Prostate gland (tissue), 2 donors: ENCODE data around the gene C11orf68.

Source experiments
- POLR2A ChIP-seq: fragments of 450-650 bp; IDR thresholded peaks from one replicate; pipeline ENCODE4 v1.6.1; 2016; ENCODE audit warnings: antibody characterized with exemption, mild to moderate bottlenecking
- POLR2AphosphoS5 ChIP-seq: sonication (generic); formaldehyde crosslinking; IDR thresholded peaks from one replicate; pipeline ENCODE4 v1.6.1; 2017; ENCODE audit warnings: antibody characterized with exemption
- TF ChIP-seq, protein P1 (sequence below), 4 experiments: fragments of 200-600 bp in 2 of 4; fragments of 450-650 bp in 2 of 4; sonication (generic) in 2 of 4; IDR thresholded peaks; 1 replicate in 3 of 4; 2 replicates in 1 of 4; pipeline ENCODE4 v1.5.1; 2016 to 2019; ENCODE audit warnings: antibody characterized with exemption in 4 of 4, mild to moderate bottlenecking in 2 of 4, moderate library complexity in 2 of 4

GRCh38 chr11:65964906-65965305 lies 46.0 kb upstream of the C11orf68 start:
- TF ChIP-seq, protein P1, sequence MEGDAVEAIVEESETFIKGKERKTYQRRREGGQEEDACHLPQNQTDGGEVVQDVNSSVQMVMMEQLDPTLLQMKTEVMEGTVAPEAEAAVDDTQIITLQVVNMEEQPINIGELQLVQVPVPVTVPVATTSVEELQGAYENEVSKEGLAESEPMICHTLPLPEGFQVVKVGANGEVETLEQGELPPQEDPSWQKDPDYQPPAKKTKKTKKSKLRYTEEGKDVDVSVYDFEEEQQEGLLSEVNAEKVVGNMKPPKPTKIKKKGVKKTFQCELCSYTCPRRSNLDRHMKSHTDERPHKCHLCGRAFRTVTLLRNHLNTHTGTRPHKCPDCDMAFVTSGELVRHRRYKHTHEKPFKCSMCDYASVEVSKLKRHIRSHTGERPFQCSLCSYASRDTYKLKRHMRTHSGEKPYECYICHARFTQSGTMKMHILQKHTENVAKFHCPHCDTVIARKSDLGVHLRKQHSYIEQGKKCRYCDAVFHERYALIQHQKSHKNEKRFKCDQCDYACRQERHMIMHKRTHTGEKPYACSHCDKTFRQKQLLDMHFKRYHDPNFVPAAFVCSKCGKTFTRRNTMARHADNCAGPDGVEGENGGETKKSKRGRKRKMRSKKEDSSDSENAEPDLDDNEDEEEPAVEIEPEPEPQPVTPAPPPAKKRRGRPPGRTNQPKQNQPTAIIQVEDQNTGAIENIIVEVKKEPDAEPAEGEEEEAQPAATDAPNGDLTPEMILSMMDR (IDR thresholded peaks at IDR 0.05) = no peak
- TF ChIP-seq POLR2A (no peak), POLR2AphosphoS5 (no peak)
